Measurements from ENCODE around the gene GRIFIN.
"Not testable (repeated sequence)": the region's sequence is repeated elsewhere in the genome, so short reads cannot be mapped to it uniquely, and the experiment has no call there.

Gene GRIFIN

DNA sequence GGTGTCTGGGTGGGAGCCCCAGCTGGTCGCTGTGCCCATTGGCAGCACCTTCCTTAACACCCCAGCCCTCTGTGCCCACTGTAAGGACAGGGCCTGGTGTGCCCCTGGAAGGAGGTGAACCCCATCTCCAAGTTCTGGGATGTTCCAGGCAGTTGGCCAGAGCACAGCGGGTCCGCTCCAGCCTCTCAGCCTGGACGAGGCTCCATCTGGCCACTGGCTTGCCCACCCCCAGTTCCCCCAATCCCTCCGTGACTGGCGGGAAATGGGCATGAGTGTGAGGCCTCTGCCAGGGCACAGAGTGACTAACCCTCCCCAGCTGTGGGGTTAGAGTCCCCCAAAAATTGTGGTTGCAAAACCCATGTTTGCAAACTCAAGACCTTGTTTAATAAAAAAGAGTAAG lies 15.6 kb downstream of the GRIFIN start:
- H3K27ac ChIP-seq = no peak overlapping the region
- TF ChIP-seq, protein P1, sequence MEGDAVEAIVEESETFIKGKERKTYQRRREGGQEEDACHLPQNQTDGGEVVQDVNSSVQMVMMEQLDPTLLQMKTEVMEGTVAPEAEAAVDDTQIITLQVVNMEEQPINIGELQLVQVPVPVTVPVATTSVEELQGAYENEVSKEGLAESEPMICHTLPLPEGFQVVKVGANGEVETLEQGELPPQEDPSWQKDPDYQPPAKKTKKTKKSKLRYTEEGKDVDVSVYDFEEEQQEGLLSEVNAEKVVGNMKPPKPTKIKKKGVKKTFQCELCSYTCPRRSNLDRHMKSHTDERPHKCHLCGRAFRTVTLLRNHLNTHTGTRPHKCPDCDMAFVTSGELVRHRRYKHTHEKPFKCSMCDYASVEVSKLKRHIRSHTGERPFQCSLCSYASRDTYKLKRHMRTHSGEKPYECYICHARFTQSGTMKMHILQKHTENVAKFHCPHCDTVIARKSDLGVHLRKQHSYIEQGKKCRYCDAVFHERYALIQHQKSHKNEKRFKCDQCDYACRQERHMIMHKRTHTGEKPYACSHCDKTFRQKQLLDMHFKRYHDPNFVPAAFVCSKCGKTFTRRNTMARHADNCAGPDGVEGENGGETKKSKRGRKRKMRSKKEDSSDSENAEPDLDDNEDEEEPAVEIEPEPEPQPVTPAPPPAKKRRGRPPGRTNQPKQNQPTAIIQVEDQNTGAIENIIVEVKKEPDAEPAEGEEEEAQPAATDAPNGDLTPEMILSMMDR (conservative IDR thresholded peaks at IDR 0.05) = no peak
- no peak for TF ChIP-seq ZFX (IDR thresholded peaks at IDR 0.05)

DNA sequence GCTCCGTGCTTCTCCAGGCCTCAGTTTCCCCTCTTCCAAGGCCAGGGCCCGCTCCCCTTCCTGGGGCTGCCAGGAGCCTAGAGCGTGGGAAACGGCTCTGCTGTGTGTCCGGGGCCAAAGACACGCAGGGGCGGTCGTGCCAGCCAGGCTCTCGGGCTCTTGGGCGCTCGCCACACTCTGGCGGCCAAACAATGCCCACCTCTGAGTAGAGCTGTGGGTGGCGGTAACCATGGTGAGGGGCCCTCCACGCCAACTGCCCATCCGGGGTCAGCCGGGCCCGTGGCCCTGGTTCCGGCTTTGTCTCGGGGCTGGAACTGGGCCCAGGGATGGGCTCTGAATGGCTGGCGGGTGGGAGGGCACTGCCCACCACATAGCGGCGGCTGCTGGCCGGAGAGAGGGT lies 16.0 kb downstream of the GRIFIN start:
- no peak for TF ChIP-seq ZFX (IDR thresholded peaks at IDR 0.05)
- TF ChIP-seq, protein P1 (conservative IDR thresholded peaks at IDR 0.05) = no peak
- H3K27ac ChIP-seq = no peak overlapping the region

DNA sequence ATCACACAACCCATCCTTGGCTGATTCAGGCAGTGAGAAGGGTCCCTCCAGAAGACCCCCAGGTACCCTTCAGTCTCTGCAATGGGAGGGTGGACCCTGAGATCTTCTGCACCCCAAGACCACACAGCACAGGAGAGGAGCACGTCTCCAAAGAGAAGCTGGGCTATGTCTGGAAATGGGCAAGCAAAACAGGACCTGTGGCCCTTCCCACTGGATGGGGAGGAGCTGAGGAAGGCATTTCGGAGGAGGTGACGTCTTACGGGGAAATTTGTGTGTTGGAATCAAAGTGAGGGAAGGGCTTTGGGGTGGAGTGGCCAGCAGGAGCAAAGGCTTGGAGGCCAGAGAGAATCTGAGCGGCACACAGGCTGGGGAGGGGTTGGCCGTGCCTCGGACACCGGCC lies 16.5 kb downstream of the GRIFIN start:
- no peak for TF ChIP-seq ZFX (IDR thresholded peaks at IDR 0.05)
- TF ChIP-seq, protein P1 (conservative IDR thresholded peaks at IDR 0.05) = no peak
- H3K27ac ChIP-seq = no peak overlapping the region

DNA sequence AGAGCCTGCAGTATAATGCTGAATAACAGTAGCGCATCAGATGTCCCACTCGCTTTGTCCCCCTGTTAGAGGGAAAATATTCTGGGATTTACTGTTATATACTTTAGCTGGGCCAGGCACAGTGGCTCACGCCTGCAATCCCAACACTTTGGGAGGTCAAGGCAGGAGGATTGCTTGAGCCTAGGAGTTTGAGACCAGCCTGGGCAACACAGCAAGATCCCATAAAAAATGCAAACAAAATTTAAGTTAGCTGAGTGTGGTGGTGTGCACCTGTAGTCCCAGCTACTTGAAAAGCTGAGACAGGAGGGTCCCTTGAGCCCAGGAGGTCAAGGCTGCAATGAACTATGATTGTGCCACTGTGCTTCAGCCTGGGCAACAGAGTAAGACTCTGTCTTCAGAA lies 22.3 kb downstream of the GRIFIN start:
- H3K27ac ChIP-seq = not testable (repeated sequence)

DNA sequence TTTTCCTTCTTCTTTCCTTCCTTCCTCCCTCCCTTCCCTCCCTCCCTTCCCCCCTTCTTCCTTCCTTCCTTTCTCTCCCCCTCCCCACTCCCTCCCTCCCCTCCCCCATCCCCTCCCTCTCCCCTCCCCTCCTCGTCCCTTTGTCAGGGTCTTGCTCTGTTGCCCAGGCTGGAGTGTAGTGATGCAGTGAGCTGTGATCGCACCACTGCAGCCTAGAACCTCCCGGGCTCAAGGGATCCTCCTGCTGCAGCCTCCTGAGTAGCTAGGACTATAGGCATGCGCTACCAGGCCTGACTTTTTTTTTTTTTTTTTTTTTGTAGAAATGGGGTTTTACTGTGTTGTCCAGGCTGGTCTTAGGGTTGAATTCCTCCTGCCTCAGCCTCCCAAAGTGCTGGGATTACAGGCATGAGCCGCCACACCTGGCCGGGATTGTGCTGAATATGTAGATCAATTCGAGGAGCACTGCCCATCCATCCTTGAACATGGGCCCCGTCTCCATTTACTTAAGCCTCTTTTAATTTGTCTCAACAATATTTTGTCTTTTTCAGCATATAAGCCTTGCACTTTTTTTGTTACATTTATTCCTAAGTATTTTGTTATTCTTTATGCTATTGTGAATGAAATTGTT lies 23.4 kb downstream of the GRIFIN start:
- H3K27ac ChIP-seq = no peak overlapping the region
- TF ChIP-seq, protein P1 (conservative IDR thresholded peaks at IDR 0.05) = no peak
- TF ChIP-seq ZFX (IDR thresholded peaks at IDR 0.05) = no peak

DNA sequence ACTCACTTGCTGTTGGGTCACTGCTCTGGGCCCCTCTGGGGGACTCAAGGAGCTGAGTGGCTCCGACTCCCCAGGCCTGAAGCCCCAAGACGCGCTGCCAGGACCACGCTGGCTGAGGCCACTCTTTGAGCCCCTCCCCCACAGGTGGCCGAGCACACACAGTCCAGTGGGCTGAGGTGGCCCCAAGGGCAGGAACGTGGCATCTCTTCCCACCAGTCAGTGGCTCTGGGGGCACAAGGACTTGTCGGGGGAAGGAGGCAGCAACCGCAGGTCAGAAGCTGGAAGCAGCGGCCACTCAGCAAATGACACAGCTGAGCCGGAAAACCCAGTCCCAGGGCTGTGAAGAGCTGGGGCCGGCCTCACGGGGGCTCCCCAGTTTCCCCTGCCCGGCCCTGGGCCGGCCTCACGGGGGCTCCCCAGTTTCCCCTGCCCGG lies 24.1 kb downstream of the GRIFIN start:
- peak overlapping the region; percentile 21; the same call in 1 of the 2 replicates for H3K27ac ChIP-seq
- TF ChIP-seq, protein P1 (conservative IDR thresholded peaks at IDR 0.05) = no peak
- no peak for TF ChIP-seq ZFX (IDR thresholded peaks at IDR 0.05)

DNA sequence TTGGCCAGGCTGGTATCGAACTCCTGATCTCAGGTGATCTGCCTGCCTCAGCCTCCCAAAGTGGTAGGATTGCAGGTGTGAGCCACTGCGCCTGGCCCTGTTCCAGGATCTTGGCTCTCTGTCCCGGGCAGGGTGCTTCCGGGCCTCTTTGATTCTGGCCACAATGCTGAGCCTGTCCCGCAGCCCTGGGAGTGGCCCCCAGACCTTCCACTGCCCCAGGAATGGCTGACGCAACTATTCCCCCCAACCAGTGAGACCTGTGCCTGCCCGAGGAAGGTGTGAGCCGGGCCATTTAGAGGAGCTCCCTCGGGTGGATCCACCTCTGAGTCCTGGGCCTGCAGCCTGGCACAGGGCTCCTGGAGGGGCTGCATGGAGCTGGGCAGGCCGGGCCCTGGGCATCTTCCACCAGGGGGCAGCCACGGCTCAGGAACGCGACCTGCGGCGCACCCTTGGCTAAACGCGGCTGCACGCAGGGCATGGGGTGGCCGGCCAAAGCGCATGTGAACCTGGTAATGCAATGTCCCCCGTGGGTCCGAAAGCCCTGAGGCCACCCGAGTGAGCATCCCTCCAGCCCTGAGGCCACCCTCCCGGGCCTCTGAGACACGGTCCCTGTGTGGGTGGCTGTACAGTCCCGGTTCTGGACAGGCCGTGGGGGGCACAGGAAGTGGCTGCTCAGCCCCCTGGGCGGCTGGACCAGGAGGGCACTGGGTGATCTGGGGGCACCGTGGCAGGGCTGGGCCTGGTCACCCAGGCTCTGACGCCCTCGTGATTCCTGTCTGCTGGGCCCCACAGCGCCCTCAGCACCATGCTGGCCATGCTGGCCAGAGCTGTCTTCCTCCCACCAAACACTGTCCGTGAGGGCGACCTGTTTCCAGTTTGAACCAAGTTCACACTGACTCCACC lies 24.8 kb downstream of the GRIFIN start:
- TF ChIP-seq, protein P1 (conservative IDR thresholded peaks at IDR 0.05) = peak; percentile 95
- no peak for TF ChIP-seq ZFX (IDR thresholded peaks at IDR 0.05)
- peak overlapping the region; percentile 21; the same call in 1 of the 2 replicates for H3K27ac ChIP-seq
